GM21381 (cell line): ENCODE data around the gene DNAJC7.

ENCODE experiments used
- ATAC-seq: cut with Tn5 transposase; IDR thresholded peaks from one replicate; pipeline ENCODE4 v1.9.1; 2021; ENCODE audit warnings: mild to moderate bottlenecking, moderate library complexity; ENCODE audit not compliant: unreplicated experiment

Gene DNAJC7

GRCh38 chr17:42016941-42017865, at the start of gene DNAJC7:
Gene DNAJC7, minus strand, starts transcription at chr17:42017439. Its CDS starts 23 bp downstream, at chr17:42017416.
- ATAC-seq: peak; percentile 77

GRCh38 chr17:42065201-42065600, 48.0 kb upstream of the DNAJC7 start:
- ATAC-seq: no peak

GRCh38 chr17:42062681-42063080, 45.4 kb upstream of the DNAJC7 start:
- no peak for ATAC-seq

GRCh38 chr17:42061646-42062487, 44.6 kb upstream of the DNAJC7 start:
- ATAC-seq: no peak

- no peak for ATAC-seq
Observed at GRCh38 chr17:42060231-42060630, 43.0 kb upstream of the DNAJC7 start.

- no peak for ATAC-seq
Observed at GRCh38 chr17:42059815-42060214, 42.6 kb upstream of the DNAJC7 start.

- no peak for ATAC-seq
Observed at GRCh38 chr17:42058063-42058462, 40.8 kb upstream of the DNAJC7 start.

- no peak for ATAC-seq
Observed at GRCh38 chr17:42056635-42057034, 39.4 kb upstream of the DNAJC7 start.

GRCh38 chr17:42055496-42055895, 38.3 kb upstream of the DNAJC7 start:
- no peak for ATAC-seq

- no peak for ATAC-seq
Observed at GRCh38 chr17:42055027-42055426, 37.8 kb upstream of the DNAJC7 start.

- ATAC-seq: no peak
Observed at GRCh38 chr17:42053731-42054500, 36.7 kb upstream of the DNAJC7 start.

- no peak for ATAC-seq
Observed at GRCh38 chr17:42052346-42052877, 35.2 kb upstream of the DNAJC7 start.

- no peak for ATAC-seq
Observed at GRCh38 chr17:42051645-42052044, 34.4 kb upstream of the DNAJC7 start.

GRCh38 chr17:42051013-42051400, 33.8 kb upstream of the DNAJC7 start:
- no peak for ATAC-seq

- ATAC-seq: no peak
Observed at GRCh38 chr17:42050393-42051012, 33.3 kb upstream of the DNAJC7 start, which contains the start of gene C17orf113. Gene C17orf113, minus strand, starts transcription at chr17:42050601. Its CDS starts 7,225 bp downstream, at chr17:42043376.

- ATAC-seq: no peak
Observed at GRCh38 chr17:42049834-42050392, 32.7 kb upstream of the DNAJC7 start.

- ATAC-seq: no peak
Observed at GRCh38 chr17:42047343-42047742, 30.1 kb upstream of the DNAJC7 start.

- ATAC-seq: no peak
Observed at GRCh38 chr17:42045719-42046118, 28.5 kb upstream of the DNAJC7 start.

GRCh38 chr17:42042598-42043319, 25.5 kb upstream of the DNAJC7 start:
- ATAC-seq: no peak
